Osteoblast (primary cell): ENCODE measurements around the gene KIF2A. TPM values are rescaled to one million over a fixed set of nuclear protein-coding genes. Genes with fewer than 3 reads are reported as not detected.

Source experiments
- DNase-seq: peaks from one replicate; pipeline ENCODE4 v3.0.0; 2011; ENCODE audit warnings: low spot score, mixed read lengths; ENCODE audit not compliant: insufficient read length; ENCODE audit errors: missing footprints
- H2AFZ ChIP-seq: 2 replicates; pipeline ENCODE4 v1.6.0; 2011; ENCODE audit warnings: mild to moderate bottlenecking, low read length
- H3K27ac ChIP-seq: 2 replicates; pipeline ENCODE4 v1.5.1; 2011; ENCODE audit warnings: mild to moderate bottlenecking, low read depth, low read length, moderate library complexity
- H3K27me3 ChIP-seq: 2 replicates; pipeline ENCODE4 v1.6.0; 2012; ENCODE audit warnings: mild to moderate bottlenecking, control low read depth, inconsistent platforms, low read length, moderate library complexity; ENCODE audit not compliant: insufficient read depth
- H3K36me3 ChIP-seq: 2 replicates; pipeline ENCODE4 v1.5.1; 2011; ENCODE audit warnings: mild to moderate bottlenecking, low read length, control low read depth, moderate library complexity; ENCODE audit not compliant: insufficient read depth
- H3K4me1 ChIP-seq: 2 replicates; pipeline ENCODE4 v1.5.1; 2011; ENCODE audit warnings: mild to moderate bottlenecking, low read length, control low read depth, moderate library complexity; ENCODE audit not compliant: insufficient read depth
- H3K4me2 ChIP-seq: 2 replicates; pipeline ENCODE4 v1.6.0; 2011; ENCODE audit warnings: mild to moderate bottlenecking, low read length; ENCODE audit not compliant: insufficient read depth
- H3K4me3 ChIP-seq: fragments of 200-600 bp; sonication (generic); 3 replicates; pipeline ENCODE4 v1.5.1; 2012; ENCODE audit warnings: mild to moderate bottlenecking, low read length, inconsistent platforms; ENCODE audit not compliant: insufficient read depth
- H3K79me2 ChIP-seq: 2 replicates; pipeline ENCODE4 v1.6.0; 2012; ENCODE audit warnings: mild to moderate bottlenecking, low read length, control low read depth, inconsistent platforms; ENCODE audit not compliant: insufficient read depth
- H3K9me3 ChIP-seq: 2 replicates; pipeline ENCODE4 v1.5.1; 2011; ENCODE audit warnings: low read depth, low read length, control low read depth
- H4K20me1 ChIP-seq: 2 replicates; pipeline ENCODE4 v1.6.0; 2012; ENCODE audit warnings: mild to moderate bottlenecking, low read length, control low read depth; ENCODE audit not compliant: insufficient read depth
- total RNA-seq: library from RNA; depleted of rRNA; stranded (reverse); fragments of >200 nt; gene quantifications from 2 replicates; pipeline ENCODE4 v1.2.3, GENCODE V29; 2012
- TF ChIP-seq, protein P1 (sequence below): IDR thresholded peaks from 2 replicates; pipeline ENCODE4 v1.5.1; 2011; ENCODE audit warnings: mild to moderate bottlenecking, low read depth, low read length, moderate library complexity; ENCODE audit errors: extremely low read depth

Gene KIF2A
- total RNA-seq, result 52.8 and 57.8 TPM in 2 replicates

DNA sequence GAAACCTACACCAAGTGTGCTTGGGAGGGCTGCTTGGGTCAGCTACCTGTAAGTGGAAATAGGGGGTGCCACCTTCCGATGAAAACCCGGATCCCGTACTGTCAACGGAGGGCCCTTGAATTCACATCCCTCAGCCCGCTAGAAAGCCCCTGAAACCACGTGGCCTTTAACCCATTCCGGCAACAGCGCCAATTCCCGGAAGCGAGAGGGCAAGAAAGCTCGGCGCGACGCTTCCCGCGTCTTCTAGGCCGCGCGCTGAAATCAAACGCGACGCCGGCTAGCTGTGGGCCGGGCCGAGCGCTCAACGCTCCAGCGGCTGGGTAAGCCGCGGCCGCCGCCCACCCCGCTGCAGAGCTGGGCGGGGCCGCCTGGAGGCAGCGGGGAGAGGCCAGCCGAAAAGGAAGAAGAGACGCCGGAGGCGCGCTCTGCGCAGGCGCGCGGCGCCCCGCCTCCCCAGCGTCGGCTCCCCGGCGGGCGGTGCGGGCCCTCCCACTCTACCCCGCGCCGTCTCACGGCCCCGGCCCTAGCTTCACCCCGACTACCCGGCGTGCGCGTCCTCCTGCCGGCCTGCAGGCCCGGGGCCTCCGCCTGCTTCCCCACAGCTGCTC is at the start of gene KIF2A:
Gene KIF2A, plus strand, starts transcription at position 492 of the 608 bp plus-strand sequence. CDS start 267 bp downstream, outside the sequence.
- Histone ChIP-seq H3K9me3 (no peaks in the 10 kb centered on the region), H3K79me2 (peaks cover 46% of the 10 kb centered on the region), H3K27ac (peak within 1 kb of the TSS; percentile 72), H3K4me2 (peak within 1 kb of the TSS; percentile 92), H3K36me3 (no peaks in the 10 kb centered on the region), H3K4me1 (peaks cover 12% of the 10 kb centered on the region), H2AFZ (peak within 1 kb of the TSS; percentile 99), H3K4me3 (peak within 1 kb of the TSS; percentile 91), H4K20me1 (peaks cover 18% of the 10 kb centered on the region), H3K27me3 (no peaks in the 10 kb centered on the region)
- DNase-seq, result peak; percentile 99
- TF ChIP-seq, protein P1, sequence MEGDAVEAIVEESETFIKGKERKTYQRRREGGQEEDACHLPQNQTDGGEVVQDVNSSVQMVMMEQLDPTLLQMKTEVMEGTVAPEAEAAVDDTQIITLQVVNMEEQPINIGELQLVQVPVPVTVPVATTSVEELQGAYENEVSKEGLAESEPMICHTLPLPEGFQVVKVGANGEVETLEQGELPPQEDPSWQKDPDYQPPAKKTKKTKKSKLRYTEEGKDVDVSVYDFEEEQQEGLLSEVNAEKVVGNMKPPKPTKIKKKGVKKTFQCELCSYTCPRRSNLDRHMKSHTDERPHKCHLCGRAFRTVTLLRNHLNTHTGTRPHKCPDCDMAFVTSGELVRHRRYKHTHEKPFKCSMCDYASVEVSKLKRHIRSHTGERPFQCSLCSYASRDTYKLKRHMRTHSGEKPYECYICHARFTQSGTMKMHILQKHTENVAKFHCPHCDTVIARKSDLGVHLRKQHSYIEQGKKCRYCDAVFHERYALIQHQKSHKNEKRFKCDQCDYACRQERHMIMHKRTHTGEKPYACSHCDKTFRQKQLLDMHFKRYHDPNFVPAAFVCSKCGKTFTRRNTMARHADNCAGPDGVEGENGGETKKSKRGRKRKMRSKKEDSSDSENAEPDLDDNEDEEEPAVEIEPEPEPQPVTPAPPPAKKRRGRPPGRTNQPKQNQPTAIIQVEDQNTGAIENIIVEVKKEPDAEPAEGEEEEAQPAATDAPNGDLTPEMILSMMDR, result no peak

DNA sequence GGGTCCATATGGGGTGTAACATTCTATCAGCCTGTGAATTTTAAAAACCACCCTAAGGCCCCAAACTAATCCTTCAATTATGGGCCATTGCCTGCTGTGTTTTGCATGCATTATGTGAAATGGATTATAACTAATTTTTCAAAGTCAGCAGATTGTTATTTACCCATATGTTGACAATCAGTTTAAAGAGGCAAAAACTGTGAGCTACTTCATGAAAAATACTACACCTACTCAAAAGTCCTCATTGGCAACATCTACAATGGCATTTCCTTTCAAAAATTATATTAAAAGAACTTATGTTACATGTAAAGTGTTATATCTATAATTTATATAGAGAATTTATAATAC is 49.0 kb upstream of the KIF2A start:
- no peaks in the 10 kb centered on the region for H3K36me3 ChIP-seq
- H3K79me2 ChIP-seq, result no peaks in the 10 kb centered on the region
- H3K27ac ChIP-seq, result no peak overlapping the region
- H2AFZ ChIP-seq, result no peak overlapping the region
- H3K4me3 ChIP-seq, result no peak overlapping the region
- H4K20me1 ChIP-seq, result no peaks in the 10 kb centered on the region
- TF ChIP-seq, protein P1, result no peak
- H3K9me3 ChIP-seq, result no peaks in the 10 kb centered on the region
- no peak for DNase-seq
- H3K4me2 ChIP-seq, result no peak overlapping the region
- H3K4me1 ChIP-seq, result no peaks in the 10 kb centered on the region
- H3K27me3 ChIP-seq, result no peaks in the 10 kb centered on the region

DNA sequence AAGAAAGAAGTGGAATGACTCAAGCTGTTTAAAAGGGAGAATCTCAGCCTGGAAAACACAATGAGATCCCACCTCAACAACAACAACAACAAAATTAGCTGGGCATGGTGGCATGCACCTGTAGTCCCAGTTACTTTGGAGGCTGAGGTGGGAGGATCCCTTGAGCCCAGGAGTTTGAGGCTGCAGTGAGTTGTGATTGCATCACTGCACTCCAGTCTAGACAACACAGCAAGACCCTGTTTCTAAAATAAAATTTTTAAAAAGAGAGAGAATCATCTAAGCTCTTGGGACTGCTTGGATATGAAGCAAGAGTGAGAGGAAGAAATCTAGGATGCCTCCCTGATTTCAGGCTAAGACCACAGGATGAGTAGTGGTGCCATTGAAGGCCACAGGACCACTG is 47.4 kb upstream of the KIF2A start:
- Histone ChIP-seq H3K9me3 (no peaks in the 10 kb centered on the region), H3K4me2 (no peak overlapping the region), H3K4me3 (no peak overlapping the region), H3K79me2 (no peaks in the 10 kb centered on the region), H4K20me1 (no peaks in the 10 kb centered on the region), H3K4me1 (no peaks in the 10 kb centered on the region), H3K36me3 (no peaks in the 10 kb centered on the region), H3K27ac (no peak overlapping the region), H3K27me3 (no peaks in the 10 kb centered on the region), H2AFZ (no peak overlapping the region)
- DNase-seq, result peak; percentile 45
- TF ChIP-seq, protein P1, result no peak

DNA sequence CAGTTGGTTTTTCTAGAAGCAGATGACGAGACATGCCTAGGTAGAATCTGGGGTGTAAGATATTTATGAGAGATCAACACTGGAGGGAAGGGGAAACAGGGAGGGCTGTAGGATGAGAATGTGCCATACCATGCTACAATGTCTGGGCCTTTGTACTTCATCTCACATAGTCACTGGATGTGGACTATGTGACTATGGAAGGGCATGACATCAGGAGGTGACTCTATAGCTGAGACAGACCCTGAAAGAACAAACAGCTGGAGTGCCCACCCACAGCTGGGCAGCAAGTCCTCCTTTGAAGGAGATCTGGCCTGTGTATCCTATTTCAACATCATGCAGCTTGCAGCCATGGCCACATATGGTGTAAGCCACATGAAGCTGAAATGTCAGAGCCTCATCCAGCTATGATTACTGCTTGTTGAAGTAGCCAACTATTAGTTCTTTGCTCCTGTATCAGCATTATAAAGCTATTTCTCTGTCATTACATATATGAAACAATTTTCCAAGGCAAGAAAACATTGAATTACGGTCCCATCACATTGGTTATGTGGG is 46.2 kb upstream of the KIF2A start:
- H3K27ac ChIP-seq, result no peak overlapping the region
- no peaks in the 10 kb centered on the region for H3K79me2 ChIP-seq
- no peak overlapping the region for H3K4me2 ChIP-seq
- no peaks in the 10 kb centered on the region for H4K20me1 ChIP-seq
- no peak overlapping the region for H2AFZ ChIP-seq
- no peaks in the 10 kb centered on the region for H3K9me3 ChIP-seq
- no peak overlapping the region for H3K4me3 ChIP-seq
- TF ChIP-seq, protein P1, result no peak
- H3K4me1 ChIP-seq, result no peaks in the 10 kb centered on the region
- H3K27me3 ChIP-seq, result no peaks in the 10 kb centered on the region
- DNase-seq, result no peak
- no peaks in the 10 kb centered on the region for H3K36me3 ChIP-seq
